ENCODE data around the gene TENM3.

Gene TENM3

DNA sequence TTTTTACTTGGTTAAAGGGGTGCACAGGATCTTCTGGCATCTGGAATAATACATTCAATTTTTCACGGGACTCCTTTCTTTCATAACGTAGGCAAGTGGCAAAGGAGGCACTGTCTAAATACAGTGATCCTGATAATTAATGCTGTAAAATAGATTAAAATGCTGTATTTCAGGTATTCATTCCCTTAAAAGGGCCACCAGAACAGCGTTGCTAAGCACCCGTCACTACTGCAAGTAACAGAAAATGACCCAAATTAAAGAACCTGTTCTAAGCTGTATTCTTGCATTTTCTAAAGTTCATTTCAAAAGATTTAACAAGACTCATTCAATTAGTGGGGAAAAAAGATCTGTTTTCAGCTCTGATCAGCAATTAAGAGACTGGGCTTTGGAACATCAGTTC, 208.2 kb downstream of the TENM3 start:
- no peaks in the 10 kb centered on the region for H3K9me3 Mint-ChIP-seq
- H3K4me3 Mint-ChIP-seq, result no peak overlapping the region
- CTCF ChIA-PET, result no interaction called here
- no peak for DNase-seq
- H3K27me3 Mint-ChIP-seq, result peaks cover 50% of the 10 kb centered on the region
- peaks cover 18% of the 10 kb centered on the region for H3K4me1 Mint-ChIP-seq
- no peak overlapping the region for H3K27ac Mint-ChIP-seq
- peaks cover 2% of the 10 kb centered on the region for H3K36me3 Mint-ChIP-seq

DNA sequence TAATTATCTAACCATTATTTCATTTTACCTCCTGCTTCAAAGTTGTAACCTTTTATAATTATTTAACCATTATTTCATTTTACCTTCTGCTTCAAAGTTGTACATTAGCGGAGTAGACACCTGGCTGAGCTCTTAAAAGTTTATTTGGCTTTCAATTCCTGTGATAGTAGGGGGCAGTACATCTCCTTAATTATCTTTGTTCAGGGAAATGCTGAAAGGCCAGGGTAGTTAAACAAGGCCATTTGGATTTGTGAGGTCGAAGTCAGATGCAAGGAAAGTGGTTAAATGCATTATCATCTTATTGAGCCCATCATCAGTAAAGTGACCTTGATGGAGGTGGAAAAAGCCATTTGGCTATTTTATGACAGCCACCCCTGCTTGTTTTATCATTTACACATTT, 210.6 kb downstream of the TENM3 start:
- Mint-ChIP-seq H3K9me3 (no peaks in the 10 kb centered on the region), H3K4me3 (no peak overlapping the region), H3K27ac (no peak overlapping the region), H3K4me1 (peaks cover 9% of the 10 kb centered on the region), H3K36me3 (no peaks in the 10 kb centered on the region), H3K27me3 (peaks cover 27% of the 10 kb centered on the region)
- DNase-seq, result no peak
- CTCF ChIA-PET, result no interaction called here

DNA sequence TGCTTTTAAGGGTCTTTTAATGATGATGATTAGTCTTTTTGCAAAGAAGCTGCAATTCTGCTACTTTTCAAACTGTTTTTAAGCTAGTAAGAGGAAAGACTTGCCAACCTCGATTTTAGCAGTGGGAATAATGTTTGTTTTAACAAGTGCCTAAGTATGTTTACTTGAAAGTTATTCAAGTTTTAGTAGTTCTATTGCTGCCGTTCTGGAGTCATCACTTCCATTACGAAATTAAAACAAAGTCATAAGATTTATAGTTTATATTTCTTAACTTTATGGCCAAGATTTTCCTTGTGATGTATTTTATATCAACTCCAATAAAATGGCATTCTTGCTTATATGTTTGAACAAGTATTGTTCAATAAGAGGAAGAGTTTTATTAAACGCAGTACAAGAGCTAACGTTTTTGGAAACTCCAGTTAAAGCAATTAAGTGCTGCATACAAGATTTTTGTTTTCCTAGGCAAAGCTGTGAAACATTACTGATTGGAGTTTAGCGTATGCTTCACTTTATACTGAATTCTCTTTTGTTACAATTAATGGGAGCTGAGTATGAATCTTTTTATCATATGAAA, 211.3 kb downstream of the TENM3 start:
- Mint-ChIP-seq H3K4me1 (peaks cover 4% of the 10 kb centered on the region), H3K9me3 (no peaks in the 10 kb centered on the region), H3K4me3 (no peak overlapping the region), H3K36me3 (no peaks in the 10 kb centered on the region), H3K27ac (no peak overlapping the region), H3K27me3 (peaks cover 20% of the 10 kb centered on the region)
- CTCF ChIA-PET, result no interaction called here
- DNase-seq, result no peak

DNA sequence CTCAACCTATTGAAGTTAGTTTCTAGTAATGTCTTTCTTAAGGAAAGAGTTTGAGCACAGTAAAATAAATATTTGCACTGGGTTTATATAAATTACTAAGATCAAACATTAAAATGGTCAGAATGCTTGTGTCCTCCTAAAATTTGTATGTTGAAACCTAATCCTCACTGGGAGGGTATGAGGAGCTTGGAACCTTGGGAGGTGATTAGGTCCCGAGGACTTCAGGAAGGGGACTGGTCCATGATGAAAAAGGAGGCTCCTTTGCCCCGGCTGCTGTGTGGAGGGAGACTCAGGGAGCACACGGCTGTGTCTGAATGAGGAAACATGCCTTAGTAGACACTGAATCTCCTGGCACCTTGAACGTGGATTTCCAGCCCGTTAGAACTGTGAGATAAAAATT, 221.9 kb downstream of the TENM3 start:
- Mint-ChIP-seq H3K4me1 (no peaks in the 10 kb centered on the region), H3K9me3 (no peaks in the 10 kb centered on the region), H3K4me3 (no peak overlapping the region), H3K27ac (no peak overlapping the region), H3K36me3 (no peaks in the 10 kb centered on the region), H3K27me3 (peaks cover 4% of the 10 kb centered on the region)
- CTCF ChIA-PET, result no interaction called here
- DNase-seq, result no peak

DNA sequence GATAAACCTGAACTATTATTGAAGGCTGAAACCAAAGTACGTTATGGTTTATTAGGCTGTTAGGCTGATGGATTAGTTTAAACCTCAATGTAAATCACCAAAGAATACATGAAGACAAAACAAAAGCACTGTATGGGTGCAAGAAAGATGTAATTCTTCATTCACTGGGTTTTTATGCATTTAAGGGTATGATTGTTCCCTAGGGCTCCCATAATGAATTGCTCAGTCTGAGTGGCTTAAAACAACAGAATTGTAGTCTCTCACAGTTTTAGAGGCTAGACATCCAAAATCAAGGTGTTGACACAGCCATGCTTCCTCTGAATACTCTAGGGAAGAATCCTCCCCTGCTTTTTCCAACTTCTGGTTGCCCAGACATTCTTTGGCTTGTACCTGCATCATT, 222.8 kb downstream of the TENM3 start:
- H3K27ac Mint-ChIP-seq, result no peak overlapping the region
- H3K9me3 Mint-ChIP-seq, result no peaks in the 10 kb centered on the region
- no peaks in the 10 kb centered on the region for H3K4me1 Mint-ChIP-seq
- no peak for DNase-seq
- H3K36me3 Mint-ChIP-seq, result no peaks in the 10 kb centered on the region
- no peak overlapping the region for H3K4me3 Mint-ChIP-seq
- CTCF ChIA-PET, result no interaction called here
- H3K27me3 Mint-ChIP-seq, result peaks cover 4% of the 10 kb centered on the region

DNA sequence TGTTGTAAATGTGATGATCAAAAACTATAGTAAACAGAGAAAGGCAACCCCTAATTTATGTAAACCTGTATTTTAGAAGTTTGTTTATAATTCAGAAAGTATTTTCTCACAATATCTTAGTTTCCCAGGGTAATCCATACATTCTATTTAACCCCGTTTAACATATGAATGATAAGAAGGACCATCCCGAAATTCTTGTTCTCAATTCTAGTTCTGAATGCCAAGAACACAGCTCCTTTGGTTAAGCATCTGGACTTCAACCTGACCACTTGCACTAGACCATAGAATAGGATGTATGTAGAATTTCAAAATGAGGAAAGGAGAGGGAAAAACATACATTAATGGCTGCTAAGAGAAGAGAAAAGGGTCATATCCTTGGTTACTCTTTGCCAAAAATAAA, 227.0 kb downstream of the TENM3 start:
- Mint-ChIP-seq H3K36me3 (no peaks in the 10 kb centered on the region), H3K9me3 (no peaks in the 10 kb centered on the region), H3K4me3 (no peak overlapping the region), H3K27ac (no peak overlapping the region), H3K27me3 (no peaks in the 10 kb centered on the region), H3K4me1 (no peaks in the 10 kb centered on the region)
- no peak for DNase-seq
- CTCF ChIA-PET, result no interaction called here

DNA sequence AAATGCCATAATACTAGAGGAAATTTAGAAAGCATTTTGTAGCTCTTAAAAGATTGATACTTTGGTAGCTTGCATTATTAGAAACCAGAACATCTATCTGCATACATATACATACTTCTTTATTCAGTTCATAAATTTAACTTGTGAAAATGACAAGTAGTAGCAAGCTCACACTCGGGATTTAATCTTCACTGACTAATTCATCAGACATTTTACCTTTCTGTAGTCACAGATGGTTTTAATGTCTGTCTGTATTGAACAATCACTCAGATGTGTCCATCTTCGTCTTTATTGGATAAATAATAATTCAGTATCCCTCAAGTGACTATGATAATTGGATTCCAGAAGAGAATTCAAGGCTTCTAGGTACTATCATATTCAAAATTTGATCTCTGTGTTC, 232.3 kb downstream of the TENM3 start:
- H3K9me3 Mint-ChIP-seq, result no peaks in the 10 kb centered on the region

DNA sequence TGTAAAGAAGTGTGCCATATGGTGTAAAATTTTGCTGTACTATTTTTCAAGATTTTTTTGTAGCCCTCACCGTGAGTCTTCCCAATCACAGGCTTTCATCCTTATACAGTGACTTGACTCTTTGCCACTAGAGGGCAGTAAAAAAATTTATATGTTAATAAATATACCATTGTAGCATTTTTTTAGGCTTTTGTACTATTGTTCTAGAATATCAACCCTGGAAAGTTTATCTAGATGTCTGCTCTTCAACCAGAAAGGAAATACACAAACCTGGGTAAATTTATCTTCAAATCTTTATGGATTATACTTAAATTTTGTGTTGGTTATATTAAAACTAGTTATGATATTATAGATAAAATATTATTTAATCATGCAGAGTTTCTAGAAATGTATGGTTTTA, 235.3 kb downstream of the TENM3 start:
- no peak for DNase-seq
- Mint-ChIP-seq H3K4me1 (no peaks in the 10 kb centered on the region), H3K4me3 (no peak overlapping the region), H3K27me3 (no peaks in the 10 kb centered on the region), H3K9me3 (no peaks in the 10 kb centered on the region), H3K36me3 (no peaks in the 10 kb centered on the region), H3K27ac (no peak overlapping the region)
- CTCF ChIA-PET, result interaction anchor here (1.2 kb wide), 1 partner anchor 439 kb away, joined by 3 read pairs; no protein-coding TSS in a partner anchor

More for the DNA sequence above, 232.3 kb downstream of the TENM3 start:
- H3K4me1 Mint-ChIP-seq, result no peaks in the 10 kb centered on the region
- CTCF ChIA-PET, result no interaction called here
- no peak for DNase-seq
- no peak overlapping the region for H3K27ac Mint-ChIP-seq
- H3K4me3 Mint-ChIP-seq, result no peak overlapping the region
- no peaks in the 10 kb centered on the region for H3K27me3 Mint-ChIP-seq
- no peaks in the 10 kb centered on the region for H3K36me3 Mint-ChIP-seq

DNA sequence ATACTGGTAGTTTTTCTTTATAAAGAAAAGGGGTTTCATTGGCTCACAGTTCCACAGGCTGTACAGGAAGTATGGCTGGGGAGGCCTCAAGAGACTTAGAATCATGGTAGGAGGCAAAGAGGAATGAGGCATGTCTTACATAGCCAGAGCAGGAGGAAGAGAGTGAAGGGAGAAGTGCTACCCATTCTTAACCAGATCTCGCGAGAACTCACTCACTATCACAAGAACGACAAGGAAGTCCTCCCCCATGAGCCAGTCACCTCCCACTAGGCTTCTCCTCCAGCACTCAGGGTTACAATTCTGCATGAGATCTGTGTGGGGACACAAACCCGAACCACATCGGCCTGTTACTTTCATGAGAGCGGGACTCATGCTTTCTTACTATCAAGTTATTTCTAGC, 240.5 kb downstream of the TENM3 start:
- Mint-ChIP-seq H3K4me3 (no peak overlapping the region), H3K27ac (no peak overlapping the region), H3K36me3 (no peaks in the 10 kb centered on the region), H3K9me3 (no peaks in the 10 kb centered on the region), H3K27me3 (no peaks in the 10 kb centered on the region), H3K4me1 (no peaks in the 10 kb centered on the region)
- CTCF ChIA-PET, result no interaction called here
- DNase-seq, result no peak

DNA sequence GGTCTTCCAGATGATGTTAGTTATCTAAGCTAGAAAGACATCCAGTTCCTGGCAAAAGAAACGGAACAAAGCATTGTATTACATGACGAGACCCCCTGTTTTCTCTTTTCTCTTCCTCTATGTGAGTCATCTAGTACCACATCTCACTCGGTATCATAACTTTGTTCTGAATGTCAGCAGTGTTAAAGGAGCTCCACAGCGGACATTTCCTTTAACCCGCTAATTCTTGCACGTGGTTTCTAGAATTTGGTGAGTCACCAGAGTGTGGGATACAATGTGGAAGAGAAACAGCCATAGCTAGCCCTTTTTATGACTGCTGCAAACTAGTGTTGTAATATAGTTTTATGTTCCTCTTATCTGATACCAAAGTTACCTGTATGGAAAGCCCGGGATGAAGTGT, 243.7 kb downstream of the TENM3 start:
- Mint-ChIP-seq H3K4me3 (no peak overlapping the region), H3K9me3 (no peaks in the 10 kb centered on the region), H3K36me3 (no peaks in the 10 kb centered on the region), H3K27me3 (peaks cover 8% of the 10 kb centered on the region), H3K27ac (no peak overlapping the region), H3K4me1 (no peaks in the 10 kb centered on the region)
- no peak for DNase-seq
- CTCF ChIA-PET, result interaction anchor here (1.1 kb wide), 1 partner anchor 8 kb away, joined by 3 read pairs; no protein-coding TSS in a partner anchor

DNA sequence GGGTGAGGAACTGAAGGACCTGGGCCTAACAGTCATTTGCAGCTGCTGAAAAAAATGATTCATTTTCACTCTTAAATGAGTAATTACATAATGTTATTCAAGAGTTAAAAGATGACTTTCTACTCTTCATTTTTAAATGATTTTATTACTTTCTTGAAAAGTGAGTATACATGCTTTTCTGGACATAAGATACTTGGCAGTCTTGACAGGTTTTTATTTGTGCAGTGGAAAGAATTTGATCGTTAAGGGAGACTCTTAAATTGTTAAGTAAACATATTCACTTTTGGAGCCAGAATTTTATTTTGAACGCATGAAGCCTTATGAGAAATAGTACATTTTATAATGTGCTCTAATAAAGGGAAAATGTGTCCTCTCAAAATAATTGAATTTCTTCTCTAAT, 245.7 kb downstream of the TENM3 start:
- H3K4me1 Mint-ChIP-seq, result peaks cover 8% of the 10 kb centered on the region
- no peaks in the 10 kb centered on the region for H3K36me3 Mint-ChIP-seq
- no peak overlapping the region for H3K4me3 Mint-ChIP-seq
- DNase-seq, result no peak
- H3K27me3 Mint-ChIP-seq, result peaks cover 9% of the 10 kb centered on the region
- CTCF ChIA-PET, result no interaction called here
- H3K9me3 Mint-ChIP-seq, result no peaks in the 10 kb centered on the region
- no peak overlapping the region for H3K27ac Mint-ChIP-seq

DNA sequence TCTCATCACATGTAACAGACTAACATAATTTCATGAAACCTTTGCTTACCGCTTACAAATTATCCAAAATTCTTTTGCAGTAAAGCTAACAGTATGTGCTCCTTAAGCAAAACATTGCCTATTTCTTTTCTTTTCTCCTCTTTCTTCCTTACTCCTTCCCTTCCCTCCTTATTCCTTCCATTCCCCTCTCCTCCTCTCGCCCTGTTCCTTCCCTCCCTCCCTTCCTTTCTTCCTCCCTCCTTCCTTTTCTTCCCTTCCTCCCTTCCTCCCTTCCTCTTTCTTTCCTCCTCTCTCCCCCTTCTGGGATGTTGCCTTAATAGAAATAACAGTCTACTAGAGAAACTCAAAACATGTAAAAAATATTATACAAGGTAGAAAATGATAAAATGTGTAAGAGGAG, 246.4 kb downstream of the TENM3 start:
- Mint-ChIP-seq H3K4me3 (no peak overlapping the region), H3K4me1 (peaks cover 8% of the 10 kb centered on the region)
- CTCF ChIA-PET, result no interaction called here

DNA sequence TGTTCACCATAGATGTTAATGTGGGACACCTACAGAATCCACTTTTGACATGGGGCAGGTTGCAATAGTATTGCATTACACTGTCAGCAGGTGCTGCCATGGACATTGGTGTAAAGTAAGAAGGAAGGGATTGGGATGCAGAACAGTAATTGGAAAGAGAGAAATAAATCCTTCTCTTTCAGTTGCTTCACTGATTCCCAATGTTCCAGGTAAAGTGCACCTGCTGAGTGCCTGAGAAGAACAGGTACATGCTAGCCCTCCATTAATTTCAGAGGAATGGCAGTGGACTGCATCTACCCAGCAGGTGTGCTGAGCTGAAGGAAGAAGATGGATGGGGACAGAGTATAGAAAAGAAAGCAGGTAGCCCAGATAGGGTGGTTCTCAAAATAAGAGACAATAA, 248.5 kb downstream of the TENM3 start:
- Mint-ChIP-seq H3K27me3 (peaks cover 9% of the 10 kb centered on the region), H3K27ac (no peak overlapping the region), H3K9me3 (no peaks in the 10 kb centered on the region), H3K36me3 (no peaks in the 10 kb centered on the region), H3K4me3 (no peak overlapping the region), H3K4me1 (peaks cover 8% of the 10 kb centered on the region)
- no peak for DNase-seq
- CTCF ChIA-PET, result interaction anchor here (2.2 kb wide), 1 partner anchor 9 kb away, joined by 5 read pairs; no protein-coding TSS in a partner anchor

More for the DNA sequence above, 246.4 kb downstream of the TENM3 start:
- Mint-ChIP-seq H3K27me3 (peaks cover 9% of the 10 kb centered on the region), H3K27ac (no peak overlapping the region), H3K36me3 (no peaks in the 10 kb centered on the region), H3K9me3 (no peaks in the 10 kb centered on the region)
- no peak for DNase-seq

DNA sequence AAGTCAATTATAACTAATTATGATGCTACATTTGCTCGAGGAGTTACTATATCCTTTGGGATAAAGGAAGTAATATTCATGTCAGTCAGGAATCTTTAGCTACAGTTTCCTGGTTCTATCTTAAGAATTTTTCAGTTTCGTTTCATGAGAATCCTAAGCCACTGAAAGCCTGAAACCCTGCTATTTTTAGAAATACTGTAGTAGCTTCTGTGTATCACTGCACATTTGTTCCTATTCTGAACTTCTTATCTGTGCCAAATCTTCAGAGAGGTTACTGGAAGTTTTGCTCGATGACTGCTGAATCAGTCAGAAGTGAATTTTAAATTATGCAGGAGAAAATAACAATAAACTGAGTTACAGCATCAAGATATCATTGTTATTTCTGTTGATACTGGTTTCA, 249.2 kb downstream of the TENM3 start:
- DNase-seq, result no peak
- Mint-ChIP-seq H3K36me3 (no peaks in the 10 kb centered on the region), H3K4me3 (no peak overlapping the region), H3K27me3 (peaks cover 9% of the 10 kb centered on the region), H3K4me1 (peaks cover 8% of the 10 kb centered on the region), H3K9me3 (no peaks in the 10 kb centered on the region), H3K27ac (no peak overlapping the region)
- CTCF ChIA-PET, result interaction anchor here (0.8 to 2.2 kb wide), 2 partner anchors 10 to 12 kb away, joined by 4 to 5 read pairs; no protein-coding TSS in a partner anchor

DNA sequence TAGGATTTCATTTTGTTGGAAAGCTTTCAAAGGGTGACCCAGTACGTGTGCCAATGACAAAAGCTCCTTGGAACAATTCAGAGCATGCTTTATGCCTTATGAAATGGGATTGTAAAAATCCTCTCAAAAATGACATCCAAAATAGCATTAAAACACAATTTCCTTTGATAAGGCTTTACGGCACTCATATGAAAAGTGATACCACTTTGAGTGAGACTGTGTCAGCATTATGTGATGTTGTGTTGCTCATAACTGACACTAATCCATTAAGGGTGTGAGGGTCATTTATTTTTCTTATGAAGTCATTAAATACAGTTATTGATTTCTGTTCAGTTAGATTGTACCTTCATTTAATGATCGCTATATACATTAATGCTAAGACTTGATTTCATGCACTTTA, 250.2 kb downstream of the TENM3 start:
- CTCF ChIA-PET, result interaction anchor here (2.2 kb wide), 1 partner anchor 10 kb away, joined by 5 read pairs; no protein-coding TSS in a partner anchor
- H3K4me3 Mint-ChIP-seq, result no peak overlapping the region

DNA sequence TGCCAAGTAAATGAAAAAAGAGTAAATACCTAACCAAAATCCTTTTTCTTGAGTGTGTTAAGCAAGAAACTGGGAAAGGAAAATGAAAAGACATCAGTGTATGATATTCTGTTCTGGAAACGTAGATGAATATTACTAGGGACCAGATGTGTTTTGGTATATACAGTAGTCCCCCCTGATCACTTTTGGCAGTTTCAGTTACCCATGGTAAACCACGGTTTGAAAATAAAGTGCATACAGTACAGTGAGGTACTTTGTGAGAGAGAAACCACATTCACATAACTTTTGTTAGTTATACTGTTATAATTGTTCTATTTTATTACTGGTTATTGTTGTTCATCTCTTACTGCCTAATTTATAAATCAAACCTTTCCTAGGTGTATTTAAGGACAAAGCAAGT, 250.9 kb downstream of the TENM3 start:
- Mint-ChIP-seq H3K27ac (no peak overlapping the region), H3K4me1 (peaks cover 8% of the 10 kb centered on the region), H3K36me3 (no peaks in the 10 kb centered on the region), H3K9me3 (no peaks in the 10 kb centered on the region), H3K4me3 (no peak overlapping the region), H3K27me3 (peaks cover 9% of the 10 kb centered on the region)
- no peak for DNase-seq
- CTCF ChIA-PET, result no interaction called here

More for the DNA sequence above, 250.2 kb downstream of the TENM3 start:
- Mint-ChIP-seq H3K27ac (no peak overlapping the region), H3K36me3 (no peaks in the 10 kb centered on the region), H3K9me3 (no peaks in the 10 kb centered on the region), H3K27me3 (peaks cover 9% of the 10 kb centered on the region), H3K4me1 (peaks cover 8% of the 10 kb centered on the region)
- no peak for DNase-seq
